Epithelial cell of prostate (primary cell): ENCODE data around the gene HBP1.

Experiments
- DNase-seq: peaks from one replicate; pipeline ENCODE4 v3.0.0-alpha.2; 2011; ENCODE audit warnings: low read depth, low spot score
- H3K27ac ChIP-seq: fragments of 450-650 bp; 2 replicates; pipeline ENCODE4 v1.5.1; 2017; ENCODE audit warnings: mild to moderate bottlenecking

HBP1 gene

DNA sequence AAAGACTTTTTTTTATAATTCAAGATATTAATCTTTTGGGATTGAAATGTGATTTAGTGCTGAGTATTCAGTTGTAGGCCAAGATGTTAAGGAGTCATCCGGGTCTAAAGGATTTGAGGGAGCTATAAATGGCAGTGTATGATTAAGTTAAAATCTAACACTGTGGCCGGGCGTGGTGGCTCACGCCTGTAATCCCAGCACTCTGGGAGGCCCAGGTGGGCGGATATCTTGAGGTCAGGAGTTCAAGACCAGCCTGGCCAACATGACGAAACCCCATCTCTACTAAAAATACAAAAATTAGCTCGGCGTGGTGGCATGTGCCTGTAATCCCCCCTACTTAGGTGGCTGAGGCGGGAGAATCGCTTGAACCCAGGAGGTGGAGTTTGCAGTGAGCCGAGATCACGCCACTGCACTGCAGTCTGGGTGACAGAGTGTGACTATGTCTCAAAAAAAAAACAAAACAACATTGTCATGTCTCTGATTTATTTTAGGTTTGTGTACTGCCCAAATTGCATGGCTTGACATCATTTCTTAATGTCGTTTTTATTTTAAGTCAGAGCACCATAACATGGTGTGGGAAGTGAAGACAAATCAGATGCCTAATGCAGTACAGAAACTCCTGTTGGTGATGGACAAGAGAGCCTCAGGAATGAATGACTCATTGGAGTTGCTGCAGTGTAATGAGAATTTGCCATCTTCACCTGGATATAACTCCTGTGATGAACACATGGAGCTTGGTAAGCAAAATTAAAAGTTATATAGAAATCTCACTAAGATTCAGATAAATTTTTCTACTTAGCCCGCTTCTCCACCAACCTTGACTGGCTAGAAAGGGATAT lies 10.7 kb downstream of the HBP1 start:
- no peak overlapping the region for H3K27ac ChIP-seq
- DNase-seq = peak; percentile 48

GRCh38 chr7:107180378-107180777 lies 11.6 kb downstream of the HBP1 start:
- H3K27ac ChIP-seq = no peak overlapping the region
- DNase-seq = no peak

- H3K27ac ChIP-seq = no peak overlapping the region
- no peak for DNase-seq
Observed at GRCh38 chr7:107181172-107181571, 12.4 kb downstream of the HBP1 start.

- H3K27ac ChIP-seq = peak overlapping the region; percentile 0
- DNase-seq = no peak
Observed at GRCh38 chr7:107185716-107186115, 16.9 kb downstream of the HBP1 start.

GRCh38 chr7:107186240-107186639 lies 17.4 kb downstream of the HBP1 start:
- peak overlapping the region; percentile 0 for H3K27ac ChIP-seq
- DNase-seq = no peak

DNA sequence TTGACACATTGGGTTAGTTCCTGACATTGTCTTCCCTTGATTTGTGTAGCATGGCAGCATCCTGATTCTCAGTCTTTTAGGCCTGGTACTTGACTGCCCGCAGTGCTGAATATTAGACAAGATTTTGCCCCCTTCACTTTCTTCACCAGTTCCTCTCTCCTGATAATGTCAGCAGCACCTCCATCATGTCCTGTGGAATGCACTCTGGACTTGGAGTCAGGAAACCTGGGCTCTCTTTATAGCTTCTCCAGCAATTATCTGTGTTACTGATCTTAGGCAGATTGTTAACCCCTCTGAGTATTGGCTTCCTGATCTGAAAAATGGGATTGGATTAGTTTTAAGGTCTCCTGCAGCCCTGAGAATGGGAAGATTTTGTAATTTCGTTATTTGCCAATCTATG lies 19.0 kb downstream of the HBP1 start:
- DNase-seq = no peak
- no peak overlapping the region for H3K27ac ChIP-seq

DNA sequence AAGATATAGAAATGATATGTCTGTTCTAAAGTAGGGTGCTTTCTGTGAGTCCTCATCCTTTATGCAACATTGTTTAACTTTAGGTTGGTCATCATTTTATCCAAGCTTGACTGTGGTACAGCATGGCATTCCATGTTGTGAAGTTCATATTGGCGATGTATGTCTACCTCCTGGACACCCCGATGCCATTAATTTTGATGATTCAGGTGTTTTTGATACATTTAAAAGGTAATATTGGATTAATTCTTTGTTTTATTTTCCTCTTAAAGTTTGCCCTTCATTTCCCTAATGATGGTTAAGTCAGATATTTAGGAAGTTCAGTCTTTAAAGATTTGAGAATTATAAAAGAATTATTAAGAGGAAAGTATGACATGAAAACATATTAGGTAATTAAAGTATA lies 21.3 kb downstream of the HBP1 start:
- no peak overlapping the region for H3K27ac ChIP-seq
- no peak for DNase-seq

DNA sequence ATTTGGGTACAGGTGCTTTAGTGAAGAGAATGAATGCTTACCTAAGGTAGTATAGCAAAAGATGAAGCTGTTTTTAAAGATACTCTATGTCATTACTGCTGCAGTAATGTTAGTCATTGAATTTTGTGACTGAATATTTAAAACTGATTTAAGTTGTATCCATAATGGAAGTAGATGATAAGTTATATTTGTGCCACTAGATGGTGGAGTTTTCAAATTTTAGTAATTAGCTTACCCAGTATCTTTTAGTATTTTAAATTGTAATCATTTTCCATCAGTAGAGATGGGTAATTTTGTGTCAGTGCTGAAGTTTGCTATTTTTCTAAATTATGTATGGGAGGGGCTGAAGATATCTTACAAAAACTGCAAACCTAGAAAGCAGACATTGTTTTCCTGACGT lies 25.2 kb downstream of the HBP1 start:
- DNase-seq = no peak
- H3K27ac ChIP-seq = no peak overlapping the region

- no peak for DNase-seq
Observed at GRCh38 chr7:107196834-107197610, 28.2 kb downstream of the HBP1 start.

GRCh38 chr7:107201795-107202450 lies 33.1 kb downstream of the HBP1 start:
- no peak for DNase-seq
- no peak overlapping the region for H3K27ac ChIP-seq

More at GRCh38 chr7:107196834-107197610, 28.2 kb downstream of the HBP1 start:
- peak overlapping the region; percentile 13 for H3K27ac ChIP-seq

DNA sequence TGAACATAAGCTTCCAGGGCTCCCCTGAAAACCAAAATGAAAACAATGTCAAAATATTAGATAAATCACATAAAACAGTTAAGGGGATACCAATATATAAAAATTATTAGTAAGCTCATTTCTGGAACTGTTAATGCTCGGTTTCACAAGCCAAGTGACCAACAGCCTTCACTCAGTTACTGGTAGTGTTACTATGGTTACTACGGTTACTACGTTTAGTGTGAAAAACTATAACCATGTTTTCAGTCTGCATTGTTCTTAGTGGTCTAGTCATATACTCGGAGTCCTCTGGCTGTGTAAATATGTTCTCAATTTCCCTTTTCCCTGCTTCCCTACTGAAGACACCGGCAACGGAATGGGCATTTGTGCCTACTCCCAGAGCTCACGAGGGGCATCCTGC lies 34.8 kb downstream of the HBP1 start:
- H3K27ac ChIP-seq = no peak overlapping the region
- no peak for DNase-seq

- no peak overlapping the region for H3K27ac ChIP-seq
- no peak for DNase-seq
Observed at GRCh38 chr7:107206136-107206535, 37.3 kb downstream of the HBP1 start.

GRCh38 chr7:107206706-107207105 lies 37.9 kb downstream of the HBP1 start:
- DNase-seq = no peak
- no peak overlapping the region for H3K27ac ChIP-seq

GRCh38 chr7:107207459-107207858 lies 38.7 kb downstream of the HBP1 start:
- DNase-seq = no peak
- no peak overlapping the region for H3K27ac ChIP-seq

DNA sequence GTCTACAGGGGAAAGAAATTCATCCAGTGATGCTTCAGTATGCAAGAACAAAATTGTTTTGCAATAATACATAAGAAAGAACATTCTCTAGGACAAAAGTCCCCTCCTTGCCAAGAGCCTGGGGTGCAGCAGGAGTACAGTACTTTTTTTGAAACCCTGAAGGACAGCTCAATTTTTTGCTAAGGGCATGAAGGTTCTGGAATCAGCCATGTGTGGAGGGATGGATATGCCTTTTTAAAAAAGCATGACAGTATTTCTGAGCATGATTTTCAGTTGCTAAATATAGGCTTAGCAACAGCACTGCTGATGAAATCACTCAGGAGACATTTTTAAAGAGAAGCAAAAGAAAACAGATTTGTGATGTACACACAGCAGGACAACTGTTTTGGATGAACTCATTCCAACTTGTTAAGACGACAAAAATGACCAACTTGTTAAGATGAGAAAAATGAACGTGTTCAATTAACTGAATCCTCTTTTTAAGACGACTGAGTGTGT lies 39.3 kb downstream of the HBP1 start:
- no peak overlapping the region for H3K27ac ChIP-seq
- DNase-seq = no peak

DNA sequence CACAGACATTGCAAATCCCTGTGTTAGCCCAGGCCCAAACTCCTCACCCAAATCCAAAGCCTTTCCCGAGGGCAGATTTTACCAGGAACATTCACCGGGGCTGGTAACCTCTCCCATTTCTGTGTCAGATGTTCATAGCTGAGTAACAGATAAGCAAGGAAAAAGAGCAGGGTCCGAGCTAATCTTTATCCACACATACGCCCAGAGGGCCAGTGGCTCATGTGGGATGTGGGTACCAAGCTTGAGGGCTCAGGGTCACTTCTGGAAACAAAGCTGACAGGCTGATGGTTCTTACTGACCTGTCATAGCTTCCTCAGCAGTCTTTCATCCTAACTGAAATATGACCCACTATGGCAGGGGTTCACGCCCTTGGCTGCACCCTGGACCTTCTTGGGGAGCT lies 39.8 kb downstream of the HBP1 start:
- H3K27ac ChIP-seq = no peak overlapping the region
- no peak for DNase-seq

- no peak overlapping the region for H3K27ac ChIP-seq
- no peak for DNase-seq
Observed at GRCh38 chr7:107209565-107209964, 40.8 kb downstream of the HBP1 start.

DNA sequence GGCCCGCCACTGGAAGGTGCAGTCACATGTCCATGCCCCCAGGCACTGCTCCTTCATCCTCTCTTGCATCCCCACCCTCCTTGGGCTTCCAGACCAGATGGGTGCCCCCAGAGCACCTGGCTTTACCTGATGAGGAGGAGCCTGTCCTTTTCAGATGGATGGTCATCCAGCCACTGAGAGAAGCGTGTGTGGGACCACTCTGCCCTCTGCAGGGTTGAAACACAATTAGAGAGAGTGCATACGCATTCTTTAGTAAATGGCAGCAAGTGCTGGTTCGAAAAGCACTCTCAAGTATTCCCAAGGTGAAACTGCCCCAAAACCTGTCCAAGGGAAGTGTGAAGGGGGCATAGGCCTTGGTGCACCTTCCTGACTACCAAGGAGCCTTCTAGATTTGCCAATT lies 41.6 kb downstream of the HBP1 start:
- no peak for DNase-seq

GRCh38 chr7:107212725-107213124 lies 43.9 kb downstream of the HBP1 start:
- DNase-seq = no peak
- no peak overlapping the region for H3K27ac ChIP-seq

More for the DNA sequence above, 41.6 kb downstream of the HBP1 start:
- H3K27ac ChIP-seq = no peak overlapping the region

DNA sequence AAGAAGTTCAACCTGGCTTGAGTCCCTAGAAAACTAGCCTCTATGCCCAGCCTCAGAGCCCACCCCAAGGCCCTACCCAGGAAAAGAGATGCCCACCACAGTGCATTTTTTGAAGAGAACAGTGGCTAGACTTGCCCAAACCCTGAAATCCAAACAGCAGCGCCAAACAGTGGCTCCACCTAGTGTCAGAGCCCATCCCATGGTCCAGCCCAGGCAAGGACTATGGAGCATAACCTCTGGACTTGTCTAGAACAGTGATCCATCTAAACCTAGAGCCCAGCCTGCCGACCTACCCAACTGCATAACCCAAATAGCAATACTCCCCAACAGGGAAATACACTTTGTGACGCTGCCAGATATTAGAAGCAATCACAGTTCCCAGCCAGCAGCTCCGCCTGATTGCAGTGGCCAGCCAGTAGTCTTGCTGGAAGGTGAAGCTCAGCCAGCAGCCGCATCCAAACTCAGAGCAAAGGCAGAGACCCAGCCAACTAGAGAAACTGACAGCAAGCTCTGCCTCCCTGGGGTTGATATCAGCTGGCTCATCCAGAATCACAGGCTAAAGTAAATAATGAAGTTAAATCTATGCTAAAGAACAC lies 44.5 kb downstream of the HBP1 start:
- DNase-seq = no peak
- H3K27ac ChIP-seq = no peak overlapping the region
